ENCODE results near the gene C5AR2. TPM values are rescaled to one million over a fixed set of nuclear protein-coding genes. Genes with fewer than 3 reads are reported as not detected.

C5AR2 gene
- total RNA-seq (2014; rRNA removed; shearing (Covaris generic)): not detected in 2 replicates

GRCh38 chr19:47331931-47332547 is at the start of gene C5AR2:
TSS of gene C5AR2 (plus strand) at chr19:47332175. CDS start at chr19:47340800, 8,625 bp downstream.

GRCh38 chr19:47309608-47310007 is 22.4 kb upstream of the C5AR2 start, which contains the start of gene C5AR1:
TSS of gene C5AR1 (plus strand) at chr19:47309861. CDS start at chr19:47309896, 35 bp downstream.

GRCh38 chr19:47348819-47349795 is 17.1 kb downstream of the C5AR2 start, which contains the start of gene DHX34:
TSS of gene DHX34 (plus strand) at chr19:47349315. CDS start at chr19:47353031, 3,716 bp downstream.

Other genes starting within 250 kb of the C5AR2 start
- gene ZC3H4, start 218.4 kb upstream of the C5AR2 start, total RNA-seq (2014; rRNA removed; shearing (Covaris generic)): 21.5 and 26.7 TPM in 2 replicates
- gene SAE1, start 201.3 kb upstream of the C5AR2 start, total RNA-seq (2014; rRNA removed; shearing (Covaris generic)): 172 and 182 TPM in 2 replicates
- gene BBC3, start 101.0 kb upstream of the C5AR2 start, total RNA-seq (2014; rRNA removed; shearing (Covaris generic)): 15.8 and 16.9 TPM in 2 replicates
- gene CCDC9, start 75.7 kb upstream of the C5AR2 start, total RNA-seq (2014; rRNA removed; shearing (Covaris generic)): 20.5 and 22.0 TPM in 2 replicates
- gene INAFM1, start 57.3 kb upstream of the C5AR2 start, total RNA-seq (2014; rRNA removed; shearing (Covaris generic)): 6.1 and 8.1 TPM in 2 replicates
- 0.64 TPM in 2 replicates for gene C5AR1, start 22.3 kb upstream of the C5AR2 start, total RNA-seq (2014; rRNA removed; shearing (Covaris generic))
- 30.0 and 34.4 TPM in 2 replicates for gene DHX34, start 17.1 kb downstream of the C5AR2 start, total RNA-seq (2014; rRNA removed; shearing (Covaris generic))
- 8.0 and 11.1 TPM in 2 replicates for gene MEIS3, start 87.4 kb downstream of the C5AR2 start, total RNA-seq (2014; rRNA removed; shearing (Covaris generic))
- not detected in 2 replicates for gene SLC8A2, start 139.7 kb downstream of the C5AR2 start, total RNA-seq (2014; rRNA removed; shearing (Covaris generic))
- 9.9 and 14.9 TPM in 2 replicates for gene KPTN, start 152.0 kb downstream of the C5AR2 start, total RNA-seq (2014; rRNA removed; shearing (Covaris generic))
- gene NAPA, start 182.9 kb downstream of the C5AR2 start, total RNA-seq (2014; rRNA removed; shearing (Covaris generic)): 55.5 and 61.0 TPM in 2 replicates
- gene ZNF541, start 241.0 kb downstream of the C5AR2 start, total RNA-seq (2014; rRNA removed; shearing (Covaris generic)): not detected in 2 replicates